HG03159 (cell line): ENCODE measurements around the gene ARVCF.

ENCODE experiments used
- ATAC-seq: cut with Tn5 transposase; IDR thresholded peaks from one replicate; pipeline ENCODE4 v1.9.1; 2021; ENCODE audit warnings: mild to moderate bottlenecking, moderate library complexity; ENCODE audit not compliant: unreplicated experiment

The ARVCF gene

DNA sequence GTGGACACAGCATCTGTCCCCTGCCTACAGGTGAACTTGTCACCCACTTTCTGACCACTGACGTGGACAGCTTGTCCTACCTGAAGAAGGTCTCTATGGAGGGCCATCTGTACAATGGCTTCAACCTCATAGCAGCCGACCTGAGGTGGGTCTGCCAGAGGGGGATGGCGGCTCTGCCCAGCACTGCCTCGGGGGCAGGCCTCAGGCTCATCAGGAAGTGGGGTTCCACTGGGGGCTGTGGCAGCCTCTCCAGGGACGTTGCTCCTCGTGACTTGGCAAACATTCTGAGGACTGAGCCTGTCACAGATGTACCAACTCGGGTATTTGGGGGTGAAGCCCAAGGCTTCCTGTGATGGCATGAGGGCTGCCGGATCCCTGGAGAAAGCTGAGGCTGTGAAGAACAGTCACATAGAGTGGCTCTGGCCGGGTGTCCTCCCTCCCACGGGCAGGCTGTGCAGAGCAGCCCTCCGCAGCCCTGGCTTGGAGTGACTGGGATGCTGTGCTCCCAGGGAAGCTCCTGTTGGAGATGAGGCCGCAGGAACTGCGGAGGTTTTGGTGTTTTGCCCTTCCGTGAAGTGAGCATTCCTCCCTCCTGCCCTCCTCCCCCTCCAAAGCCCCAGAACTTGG, 36.9 kb upstream of the ARVCF start:
- no peak for ATAC-seq

- ATAC-seq, result no peak
These were observed 36.0 kb upstream of the ARVCF start for GRCh38 chr22:20052309-20053259.

DNA sequence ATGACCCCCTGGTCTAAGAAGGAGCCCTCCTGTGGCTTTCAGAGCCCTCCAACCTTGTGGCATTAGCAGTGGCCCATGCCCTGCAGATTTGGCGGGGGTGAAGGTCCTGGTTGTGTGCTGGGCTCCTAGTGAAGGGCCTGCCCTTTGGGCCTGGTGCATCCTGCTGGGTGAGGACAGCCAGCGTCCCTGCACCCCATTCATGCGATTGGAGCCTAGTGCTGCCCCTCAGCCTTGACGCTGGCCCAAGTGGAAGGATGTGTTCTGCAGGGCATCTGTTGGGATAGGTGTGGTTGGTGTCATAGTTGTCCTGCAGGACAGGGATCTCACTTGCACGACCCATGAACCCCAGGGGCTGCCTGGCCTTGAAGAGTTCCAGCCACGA, 35.3 kb upstream of the ARVCF start:
- ATAC-seq, result no peak

DNA sequence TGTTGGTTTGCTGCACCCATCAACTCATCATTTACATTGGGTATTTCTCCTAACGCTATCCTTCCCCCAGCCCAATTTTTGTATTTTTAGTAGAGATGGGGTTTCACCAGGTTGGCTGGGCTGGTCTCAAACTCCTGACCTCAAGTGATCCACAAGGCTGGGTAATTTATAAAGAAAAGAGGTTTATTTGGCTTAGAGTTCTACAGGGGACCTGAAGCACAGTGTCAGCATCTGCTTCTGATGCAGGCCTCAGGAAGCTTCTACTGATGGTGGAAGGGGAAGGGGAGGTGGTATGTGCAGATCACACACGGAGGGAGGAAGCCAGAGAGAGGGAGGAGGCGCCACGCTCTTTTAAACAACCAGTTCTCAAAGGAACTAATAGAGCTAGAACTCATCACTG, 30.1 kb upstream of the ARVCF start:
- no peak for ATAC-seq

- ATAC-seq, result no peak
These were observed 28.0 kb upstream of the ARVCF start for GRCh38 chr22:20044495-20045151.

GRCh38 chr22:20043997-20044342, 27.3 kb upstream of the ARVCF start:
- no peak for ATAC-seq

DNA sequence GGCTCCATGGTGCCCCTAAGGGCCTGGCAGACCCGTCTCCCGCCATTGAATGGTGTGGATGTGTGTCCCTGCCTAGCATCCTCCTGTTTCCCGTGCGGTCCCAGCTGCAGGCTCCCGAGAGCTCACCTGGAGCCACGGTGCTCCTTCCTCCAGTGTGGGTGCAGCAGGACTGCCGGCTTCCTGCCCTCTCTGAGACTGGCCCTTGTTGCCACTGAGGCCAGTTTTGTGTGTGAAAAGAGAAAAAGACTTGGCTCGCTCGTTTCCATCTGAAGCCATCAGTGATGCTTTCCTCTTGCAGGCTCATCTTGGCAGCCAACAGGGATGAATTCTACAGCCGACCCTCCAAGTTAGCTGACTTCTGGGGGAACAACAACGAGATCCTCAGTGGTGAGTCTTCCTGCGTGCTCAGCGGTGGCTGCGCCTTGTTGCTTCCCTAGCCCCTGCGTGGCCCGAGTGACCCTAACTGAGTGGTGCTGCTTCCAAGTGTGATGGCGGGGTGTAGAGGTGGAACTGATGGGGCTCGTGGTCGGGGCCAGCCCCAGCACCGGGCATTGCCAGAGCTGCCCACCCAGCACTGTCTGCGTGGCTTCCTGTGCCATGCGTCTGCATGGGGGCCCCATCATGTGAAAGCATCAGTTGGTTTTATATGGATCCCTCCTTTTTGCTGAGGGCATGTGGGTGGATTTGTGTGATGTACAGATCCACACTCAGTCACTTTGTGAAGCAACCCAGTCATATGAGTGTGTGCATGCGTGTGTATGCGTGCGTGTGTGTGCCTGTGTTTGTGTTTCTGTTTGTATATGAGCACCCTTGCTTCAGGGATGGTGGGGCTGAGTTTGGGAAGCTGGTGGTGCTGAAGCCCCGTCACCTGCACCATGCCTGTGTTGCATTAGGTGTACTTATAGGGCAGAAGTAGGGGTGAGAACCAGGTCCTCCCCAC, 26.7 kb upstream of the ARVCF start:
- ATAC-seq, result no peak

GRCh38 chr22:20040327-20041200, 23.9 kb upstream of the ARVCF start:
- ATAC-seq, result no peak

- no peak for ATAC-seq
These were observed 23.2 kb upstream of the ARVCF start for GRCh38 chr22:20039683-20040325.

GRCh38 chr22:20038574-20038973, 22.0 kb upstream of the ARVCF start:
- no peak for ATAC-seq

GRCh38 chr22:20037419-20037818, 20.8 kb upstream of the ARVCF start:
- ATAC-seq, result no peak

DNA sequence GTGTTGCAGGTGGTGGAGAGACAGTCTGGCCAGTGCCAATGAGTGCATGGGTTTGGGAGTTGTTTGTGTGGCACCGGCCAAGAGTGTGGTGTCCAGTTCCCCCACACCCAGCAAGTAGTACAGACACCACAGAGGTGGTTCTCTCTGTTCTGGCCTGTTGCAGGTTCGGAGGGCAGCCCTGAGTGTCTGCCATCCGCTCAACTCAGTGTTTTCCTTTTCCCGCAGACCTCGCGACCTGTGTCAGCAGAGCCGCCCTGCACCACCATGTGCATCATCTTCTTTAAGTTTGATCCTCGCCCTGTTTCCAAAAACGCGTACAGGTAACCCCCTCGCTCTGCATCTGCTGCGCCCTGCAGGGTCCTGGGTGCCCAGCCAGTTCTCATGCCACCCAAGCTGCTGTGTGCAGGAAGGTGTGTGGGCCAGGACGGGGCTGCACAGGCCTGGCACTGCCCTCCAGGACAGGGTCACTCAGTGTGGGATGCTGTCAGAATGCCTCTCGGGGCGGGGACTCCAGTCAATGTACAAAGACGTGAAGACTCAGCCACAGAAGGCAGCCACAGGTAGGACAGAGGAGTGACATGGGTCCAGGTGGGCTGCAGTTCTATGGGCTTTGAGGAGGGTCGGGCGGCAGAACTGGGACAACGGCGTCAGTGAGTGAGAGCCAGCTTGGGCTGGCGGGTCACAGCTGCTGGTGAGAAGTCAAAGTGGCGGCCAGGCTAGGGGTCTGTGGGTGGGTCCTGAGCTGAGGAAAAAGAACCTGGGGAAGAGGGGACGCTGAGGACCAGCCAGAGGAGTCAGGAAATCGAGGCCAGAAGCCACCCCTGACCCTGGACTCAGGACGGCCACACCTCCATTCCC, 20.1 kb upstream of the ARVCF start:
- no peak for ATAC-seq

GRCh38 chr22:20036084-20036482, 19.5 kb upstream of the ARVCF start:
- ATAC-seq, result no peak

DNA sequence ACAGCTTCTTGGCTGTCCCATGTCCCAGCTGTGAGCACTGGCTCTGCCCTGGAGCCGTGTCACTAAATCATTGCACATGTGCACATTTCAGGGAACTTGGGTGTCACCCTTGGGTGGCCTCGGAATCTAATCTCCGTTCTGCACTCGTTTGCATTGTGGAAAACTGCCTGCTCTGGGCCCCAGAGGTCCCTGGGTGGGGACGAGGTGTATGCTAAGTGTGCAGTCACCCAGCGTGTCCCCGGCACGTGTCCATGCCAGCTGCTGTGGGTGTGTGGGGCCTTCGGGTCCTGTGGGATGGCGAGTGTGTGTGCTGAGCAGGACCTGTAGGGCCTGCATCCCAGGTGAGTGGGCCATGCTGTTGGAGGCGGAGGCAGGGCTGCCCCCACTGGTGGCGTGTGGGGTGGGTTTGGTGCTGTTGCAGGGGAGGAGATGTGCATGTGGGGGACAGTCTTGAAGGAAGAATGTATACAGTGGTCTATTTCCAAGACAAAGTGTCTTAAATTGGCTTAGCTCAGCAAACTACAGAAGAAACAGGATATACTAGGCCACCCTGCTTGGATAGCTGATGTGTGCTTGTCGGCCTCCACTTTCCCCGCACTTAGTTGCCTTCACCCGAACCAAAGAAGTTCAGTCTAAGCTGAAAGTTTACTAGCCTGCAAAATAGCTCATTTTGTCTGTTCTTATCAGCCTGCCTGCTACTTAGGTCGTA, 18.9 kb upstream of the ARVCF start:
- no peak for ATAC-seq

DNA sequence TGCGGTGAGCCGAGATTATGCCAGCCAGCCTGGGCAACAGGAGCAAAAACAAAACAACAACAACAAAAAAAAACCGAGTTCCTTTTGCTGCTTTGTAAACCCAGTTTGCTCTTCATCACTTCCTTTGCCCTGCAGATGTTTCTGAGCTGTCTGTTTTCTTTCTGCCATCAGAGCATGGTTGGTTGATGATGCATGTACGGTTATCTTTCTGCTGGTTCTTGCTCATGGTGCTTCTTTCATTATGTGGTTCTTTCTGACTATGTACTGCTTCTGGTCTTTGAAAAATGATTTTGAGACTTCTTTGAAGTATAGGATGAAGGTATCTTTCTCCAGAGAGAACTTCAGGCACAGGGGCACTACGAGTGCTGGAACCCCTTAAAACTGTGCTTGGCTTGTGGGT, 17.5 kb upstream of the ARVCF start:
- no peak for ATAC-seq

DNA sequence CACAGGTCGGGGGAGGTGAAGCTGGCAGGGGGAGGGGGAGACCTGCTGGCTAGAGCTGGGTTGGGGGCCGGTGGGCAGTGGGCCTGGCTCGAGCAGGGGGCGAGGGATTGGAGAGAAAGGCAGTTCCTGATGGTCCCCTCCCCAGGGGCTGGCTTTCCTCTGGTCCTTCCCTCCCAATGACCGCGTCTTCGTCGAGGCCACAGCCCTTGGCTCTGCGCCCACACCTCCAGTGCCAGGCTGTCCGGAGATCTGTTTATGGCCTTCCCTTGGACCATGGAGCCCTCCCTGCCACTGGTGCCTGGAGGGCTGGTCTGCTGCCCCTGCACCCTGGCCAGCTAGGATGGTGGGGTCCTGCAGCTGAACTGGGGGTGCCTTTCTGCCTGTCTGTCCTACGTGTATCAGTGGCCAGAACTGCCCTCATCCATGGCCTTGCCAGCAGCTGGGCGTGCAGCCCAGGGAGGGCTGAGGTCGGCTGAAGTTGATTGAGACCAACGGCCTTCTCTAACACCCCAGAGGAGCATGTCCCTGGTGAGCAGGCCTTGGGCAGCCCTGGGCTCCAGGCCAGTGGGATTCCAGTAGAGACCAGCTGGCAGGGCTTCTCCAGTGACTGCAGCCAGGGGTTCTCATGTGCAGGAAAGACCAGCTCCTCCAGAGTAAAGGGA, 16.6 kb upstream of the ARVCF start:
- no peak for ATAC-seq

GRCh38 chr22:20032407-20032991, 15.9 kb upstream of the ARVCF start:
- no peak for ATAC-seq
